Fibroblast of upper back skin (primary cell): ENCODE measurements around the gene TPGS1.

Experiments
- DNase-seq: peaks from one replicate; pipeline ENCODE4 v3.0.0-alpha.2; 2013

Gene TPGS1

GRCh38 chr19:496112-496665 is 11.1 kb upstream of the TPGS1 start, which contains the start of gene MADCAM1:
MADCAM1 (plus strand) TSS chr19:496486; CDS start chr19:496500, 14 bp downstream.
- no peak for DNase-seq

GRCh38 chr19:496986-497385 is 10.3 kb upstream of the TPGS1 start:
- no peak for DNase-seq

- no peak for DNase-seq
Measured at GRCh38 chr19:497491-497868, 9.8 kb upstream of the TPGS1 start.

GRCh38 chr19:497869-498510 is 9.3 kb upstream of the TPGS1 start:
- DNase-seq = no peak

GRCh38 chr19:498511-498891 is 8.8 kb upstream of the TPGS1 start:
- no peak for DNase-seq

GRCh38 chr19:498977-499623 is 8.2 kb upstream of the TPGS1 start:
- DNase-seq = no peak

- no peak for DNase-seq
Measured at GRCh38 chr19:501646-502045, 5.7 kb upstream of the TPGS1 start.

GRCh38 chr19:504616-505015 is 2.7 kb upstream of the TPGS1 start:
- DNase-seq = no peak

GRCh38 chr19:506404-507285 is 652 bp upstream of the TPGS1 start:
- peak; percentile 100 for DNase-seq

- DNase-seq = no peak
Measured at GRCh38 chr19:508204-509150, 1.2 kb downstream of the TPGS1 start.

- peak; percentile 85 for DNase-seq
Measured at GRCh38 chr19:510606-511100, 3.4 kb downstream of the TPGS1 start.

- DNase-seq = peak; percentile 73
Measured at GRCh38 chr19:511101-511851, 4.0 kb downstream of the TPGS1 start.

GRCh38 chr19:512547-513365 is 5.5 kb downstream of the TPGS1 start:
- no peak for DNase-seq

- no peak for DNase-seq
Measured at GRCh38 chr19:513368-514165, 6.3 kb downstream of the TPGS1 start.

GRCh38 chr19:514166-514663 is 6.9 kb downstream of the TPGS1 start:
- no peak for DNase-seq

GRCh38 chr19:517721-518597 is 10.7 kb downstream of the TPGS1 start:
- peak; percentile 96 for DNase-seq

- no peak for DNase-seq
Measured at GRCh38 chr19:518598-519231, 11.4 kb downstream of the TPGS1 start.

GRCh38 chr19:519449-519865 is 12.2 kb downstream of the TPGS1 start:
- DNase-seq = no peak
